ENCODE measurements around the gene EFEMP1. TPM values are rescaled to one million over a fixed set of nuclear protein-coding genes. Genes with fewer than 3 reads are reported as not detected.

Gene EFEMP1
- total RNA-seq, 4 donors from 2014 or later, result 113 to 253 (median 137) TPM

- no peak overlapping the region for H3K4me3 ChIP-seq
- H3K9me3 ChIP-seq, result no peaks in the 10 kb centered on the region
- H3K27ac ChIP-seq, result no peak overlapping the region
- H3K36me3 ChIP-seq, result no peaks in the 10 kb centered on the region
- TF ChIP-seq, protein P1, sequence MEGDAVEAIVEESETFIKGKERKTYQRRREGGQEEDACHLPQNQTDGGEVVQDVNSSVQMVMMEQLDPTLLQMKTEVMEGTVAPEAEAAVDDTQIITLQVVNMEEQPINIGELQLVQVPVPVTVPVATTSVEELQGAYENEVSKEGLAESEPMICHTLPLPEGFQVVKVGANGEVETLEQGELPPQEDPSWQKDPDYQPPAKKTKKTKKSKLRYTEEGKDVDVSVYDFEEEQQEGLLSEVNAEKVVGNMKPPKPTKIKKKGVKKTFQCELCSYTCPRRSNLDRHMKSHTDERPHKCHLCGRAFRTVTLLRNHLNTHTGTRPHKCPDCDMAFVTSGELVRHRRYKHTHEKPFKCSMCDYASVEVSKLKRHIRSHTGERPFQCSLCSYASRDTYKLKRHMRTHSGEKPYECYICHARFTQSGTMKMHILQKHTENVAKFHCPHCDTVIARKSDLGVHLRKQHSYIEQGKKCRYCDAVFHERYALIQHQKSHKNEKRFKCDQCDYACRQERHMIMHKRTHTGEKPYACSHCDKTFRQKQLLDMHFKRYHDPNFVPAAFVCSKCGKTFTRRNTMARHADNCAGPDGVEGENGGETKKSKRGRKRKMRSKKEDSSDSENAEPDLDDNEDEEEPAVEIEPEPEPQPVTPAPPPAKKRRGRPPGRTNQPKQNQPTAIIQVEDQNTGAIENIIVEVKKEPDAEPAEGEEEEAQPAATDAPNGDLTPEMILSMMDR (IDR thresholded peaks at IDR 0.05), result no peak
- TF ChIP-seq POLR2A (IDR thresholded peaks at IDR 0.05) (no peak), EP300 (IDR thresholded peaks at IDR 0.05) (no peak)
- no peak for DNase-seq (ENCODE audit: low spot score in 2 of 2)
- no peaks in the 10 kb centered on the region for H3K27me3 ChIP-seq
- no peaks in the 10 kb centered on the region for H3K4me1 ChIP-seq
- WGBS, 2 donors, result 76 to 79% methylated on average over 1 of the region's 1 CpG
These were observed 75.5 kb downstream of the EFEMP1 start for GRCh38 chr2:55848096-55848495.

DNA sequence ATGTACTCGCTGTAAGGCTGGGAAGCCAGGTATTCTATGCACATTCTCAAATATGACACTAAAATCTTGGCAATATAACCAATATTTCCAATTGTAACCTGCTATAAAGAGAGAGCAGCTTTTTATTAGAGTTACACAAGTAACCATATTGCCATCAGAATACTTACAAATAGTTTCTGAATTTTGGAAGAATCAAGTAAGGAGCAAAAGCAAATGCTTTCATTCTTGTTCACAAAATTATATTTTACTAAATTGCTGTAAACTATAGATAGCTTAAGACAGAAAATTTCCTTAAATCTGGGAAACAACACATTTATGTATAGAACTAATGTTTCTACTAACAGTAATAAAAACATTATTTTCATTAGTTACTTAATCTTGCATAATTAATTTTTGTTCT is 77.2 kb downstream of the EFEMP1 start:
- 88 to 94% methylated on average over 1 of the region's 1 CpG for WGBS, 2 donors
- Histone ChIP-seq H3K27me3 (no peaks in the 10 kb centered on the region), H3K9me3 (no peaks in the 10 kb centered on the region), H3K36me3 (no peaks in the 10 kb centered on the region), H3K27ac (no peak overlapping the region), H3K4me1 (no peaks in the 10 kb centered on the region), H3K4me3 (no peak overlapping the region)
- TF ChIP-seq EP300 (IDR thresholded peaks at IDR 0.05), result no peak
- TF ChIP-seq POLR2A (IDR thresholded peaks at IDR 0.05), result no peak
- TF ChIP-seq, protein P1 (IDR thresholded peaks at IDR 0.05), result no peak
- DNase-seq (ENCODE audit: low spot score in 2 of 2), result no peak

- no peak for DNase-seq (ENCODE audit: low spot score in 2 of 2)
- TF ChIP-seq POLR2A (IDR thresholded peaks at IDR 0.05) (no peak), EP300 (IDR thresholded peaks at IDR 0.05) (no peak)
- TF ChIP-seq, protein P1 (IDR thresholded peaks at IDR 0.05), result no peak
- Histone ChIP-seq H3K4me3 (no peak overlapping the region), H3K27ac (no peak overlapping the region), H3K36me3 (no peaks in the 10 kb centered on the region), H3K27me3 (no peaks in the 10 kb centered on the region), H3K4me1 (no peaks in the 10 kb centered on the region), H3K9me3 (no peaks in the 10 kb centered on the region)
- 46 to 73% methylated on average over 2 of the region's 2 CpGs for WGBS, 2 donors
These were observed 78.6 kb downstream of the EFEMP1 start for GRCh38 chr2:55844986-55845385.

GRCh38 chr2:55843994-55844345 is 79.6 kb downstream of the EFEMP1 start:
- no peaks in the 10 kb centered on the region for H3K27me3 ChIP-seq
- no peaks in the 10 kb centered on the region for H3K9me3 ChIP-seq
- no peaks in the 10 kb centered on the region for H3K36me3 ChIP-seq
- WGBS, 2 donors, result 63 to 65% methylated on average over 1 of the region's 1 CpG
- H3K4me1 ChIP-seq, result no peaks in the 10 kb centered on the region
- H3K4me3 ChIP-seq, result no peak overlapping the region
- no peak for DNase-seq (ENCODE audit: low spot score in 2 of 2)
- no peak overlapping the region for H3K27ac ChIP-seq
- no peak for TF ChIP-seq EP300 (IDR thresholded peaks at IDR 0.05)
- TF ChIP-seq POLR2A (IDR thresholded peaks at IDR 0.05), result no peak
- TF ChIP-seq, protein P1 (IDR thresholded peaks at IDR 0.05), result no peak

DNA sequence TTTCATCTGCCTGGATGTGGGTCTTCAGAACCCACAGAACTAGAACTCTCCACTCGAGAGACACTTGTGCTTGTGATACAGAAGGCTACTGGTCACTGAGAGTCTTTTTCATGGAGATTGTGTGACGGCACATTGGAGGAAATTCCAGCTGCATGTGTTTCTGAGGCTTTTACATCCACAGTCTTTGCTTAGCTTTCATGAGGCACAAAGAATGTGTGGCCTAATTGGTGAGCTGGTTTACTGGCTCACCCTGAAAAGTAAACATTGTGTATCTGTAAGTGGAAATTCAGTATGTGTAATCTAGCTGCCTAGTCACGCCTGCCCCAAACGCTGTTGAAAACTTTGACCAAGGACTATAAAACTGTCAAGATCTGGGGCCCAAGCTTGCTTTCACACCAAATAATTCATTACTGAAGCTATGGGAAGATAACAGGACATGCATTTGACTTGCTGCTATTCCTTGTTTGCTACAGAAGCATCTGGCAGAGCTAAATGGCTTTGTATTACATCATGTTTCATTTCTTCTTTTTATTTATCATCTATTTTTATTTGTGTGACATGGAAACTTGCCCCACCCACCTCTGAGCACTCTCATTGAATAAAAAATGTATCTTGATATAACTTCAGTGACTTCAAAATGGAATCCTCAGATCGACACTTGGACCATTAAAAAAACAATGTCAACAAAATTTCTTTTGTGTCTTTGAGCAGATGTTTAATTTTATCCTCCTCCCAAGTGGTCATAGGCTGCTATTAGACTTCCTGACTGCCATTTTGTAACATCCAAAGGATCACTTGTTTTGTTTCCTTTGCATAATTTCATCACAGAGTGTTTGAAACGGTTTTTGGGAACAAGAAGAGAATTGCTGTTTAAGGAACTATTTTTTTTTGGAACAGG is 80.2 kb downstream of the EFEMP1 start:
- Histone ChIP-seq H3K9me3 (no peaks in the 10 kb centered on the region), H3K27ac (no peak overlapping the region)
- WGBS, 2 donors, result 40 to 44% methylated on average over 6 of the region's 6 CpGs

More for the DNA sequence above, 80.2 kb downstream of the EFEMP1 start:
- no peak overlapping the region for H3K4me3 ChIP-seq
- peak in 1 of 2 donors; percentile 39 for TF ChIP-seq EP300 (IDR thresholded peaks at IDR 0.05)
- TF ChIP-seq, protein P1 (IDR thresholded peaks at IDR 0.05), result no peak
- H3K4me1 ChIP-seq, result no peaks in the 10 kb centered on the region
- H3K36me3 ChIP-seq, result no peaks in the 10 kb centered on the region
- no peak for DNase-seq (ENCODE audit: low spot score in 2 of 2)
- no peaks in the 10 kb centered on the region for H3K27me3 ChIP-seq

Measured in tibial nerve (tissue), 4 donors.